Pons (tissue), 1 donor: ENCODE measurements around the gene MLYCD.

ENCODE experiments used
- DNase-seq: peaks from one replicate; pipeline ENCODE4 v3.0.0-alpha.2; 2016; ENCODE audit warnings: low spot score

The MLYCD gene

GRCh38 chr16:83899272-83899897 lies 470 bp downstream of the MLYCD start:
- no peak for DNase-seq

GRCh38 chr16:83899978-83900377 lies 1.1 kb downstream of the MLYCD start:
- DNase-seq: no peak

DNA sequence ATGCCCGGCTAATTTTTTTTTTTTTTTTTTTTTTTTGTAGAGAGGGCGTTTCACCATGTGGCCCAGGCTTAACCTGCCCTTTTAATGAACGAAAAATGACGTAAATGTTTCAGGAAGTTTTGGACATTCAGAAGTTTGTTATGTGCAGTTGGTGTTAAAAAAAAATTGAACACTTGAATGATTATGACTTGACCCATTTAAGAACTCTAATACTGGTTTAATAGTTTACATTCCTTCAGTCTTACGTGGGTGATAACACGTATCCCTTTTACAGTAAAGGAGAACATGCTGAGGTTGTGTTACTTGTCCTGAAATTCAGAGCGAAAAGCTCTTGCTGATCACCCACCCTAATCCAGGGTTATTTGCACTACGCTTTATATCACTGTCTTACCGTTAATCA lies 1.7 kb downstream of the MLYCD start:
- DNase-seq: no peak

GRCh38 chr16:83901101-83901500 lies 2.2 kb downstream of the MLYCD start:
- DNase-seq: no peak

GRCh38 chr16:83903751-83904150 lies 4.8 kb downstream of the MLYCD start:
- DNase-seq: peak; percentile 17

DNA sequence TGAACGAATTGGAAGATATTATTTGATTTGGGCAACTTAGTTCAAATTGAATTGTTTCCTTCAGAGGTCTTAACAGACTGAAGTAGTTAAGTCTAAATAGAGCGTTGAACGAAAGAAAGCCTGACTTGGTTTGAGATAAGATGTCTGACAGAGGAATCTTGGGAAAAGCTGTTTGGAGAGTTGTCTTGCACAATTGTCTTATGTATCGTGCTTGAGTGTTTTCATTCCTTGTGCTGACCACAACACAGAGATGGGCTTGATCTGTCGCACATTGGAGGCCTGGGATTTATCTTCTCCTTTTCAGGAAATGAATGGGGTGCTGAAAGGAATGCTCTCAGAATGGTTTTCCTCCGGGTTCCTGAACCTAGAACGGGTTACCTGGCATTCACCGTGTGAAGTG lies 7.8 kb downstream of the MLYCD start:
- DNase-seq: no peak

DNA sequence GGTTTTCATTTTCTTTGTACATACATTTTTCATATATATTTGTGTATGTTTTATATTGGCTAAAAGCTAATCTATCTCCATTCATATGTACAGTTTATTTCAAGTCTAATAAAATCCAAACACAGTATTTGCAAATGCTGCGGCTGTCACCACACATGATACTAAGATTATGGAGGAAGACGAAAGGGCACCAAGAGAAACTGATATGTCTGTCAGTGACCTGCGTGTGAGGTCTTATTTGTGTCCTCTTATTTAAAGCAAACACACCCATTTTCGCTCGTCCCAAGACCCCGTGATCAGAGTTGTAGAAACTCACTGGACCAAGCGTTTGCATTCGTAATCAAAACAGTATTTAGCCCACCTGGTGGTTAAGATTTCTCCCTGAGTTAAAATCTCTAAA lies 8.2 kb downstream of the MLYCD start:
- no peak for DNase-seq

DNA sequence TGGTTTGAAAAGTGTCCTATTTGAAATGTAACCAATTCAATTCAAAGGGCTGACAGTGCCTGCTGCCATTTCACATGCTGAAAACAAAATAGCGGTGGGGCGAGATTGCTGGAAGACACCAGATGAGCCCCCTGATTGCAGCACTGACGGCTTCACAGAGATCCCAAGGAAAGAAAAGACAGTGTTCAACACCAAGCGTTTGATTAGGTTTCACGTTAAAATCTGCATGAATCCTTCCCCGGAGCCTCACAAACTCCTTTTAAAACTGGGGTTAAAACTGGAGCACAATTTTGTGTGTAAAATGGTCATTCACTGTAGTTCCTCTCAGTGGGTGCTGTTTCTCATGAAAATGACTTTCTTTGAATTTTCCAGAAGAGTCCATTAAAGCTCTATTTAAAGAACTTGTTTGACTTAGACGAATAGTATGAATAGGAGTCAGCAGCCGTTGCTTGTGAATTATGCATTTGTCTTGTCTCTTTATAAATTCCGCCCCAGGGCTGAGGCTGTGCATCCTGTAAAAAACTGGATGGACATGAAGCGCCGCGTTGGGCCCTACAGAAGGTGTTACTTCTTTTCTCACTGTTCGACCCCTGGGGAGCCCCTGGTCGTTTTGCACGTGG lies 8.8 kb downstream of the MLYCD start:
- no peak for DNase-seq

DNA sequence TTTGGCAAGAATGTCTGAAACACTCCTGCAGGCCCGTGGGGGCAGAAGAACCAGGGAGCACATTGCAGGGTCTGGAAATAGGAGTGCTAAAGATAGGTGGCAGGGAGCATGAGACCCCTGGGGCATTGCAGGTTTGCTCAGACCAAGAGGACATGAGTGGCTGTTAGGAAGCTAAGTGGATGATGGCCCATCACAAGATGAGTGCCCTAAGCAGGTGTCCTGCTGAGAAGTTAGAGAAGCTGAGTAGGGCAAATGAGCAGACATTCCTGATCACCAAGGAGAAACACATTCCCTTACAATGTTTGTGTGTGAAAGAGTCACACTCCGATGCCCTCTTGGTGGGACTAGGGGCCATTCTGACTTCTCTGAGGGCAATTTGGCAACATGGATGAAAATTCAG lies 9.9 kb downstream of the MLYCD start:
- DNase-seq: no peak

- DNase-seq: no peak
Measured at GRCh38 chr16:83911290-83911689, 12.4 kb downstream of the MLYCD start.

- no peak for DNase-seq
Measured at GRCh38 chr16:83912519-83913244, 13.8 kb downstream of the MLYCD start.

DNA sequence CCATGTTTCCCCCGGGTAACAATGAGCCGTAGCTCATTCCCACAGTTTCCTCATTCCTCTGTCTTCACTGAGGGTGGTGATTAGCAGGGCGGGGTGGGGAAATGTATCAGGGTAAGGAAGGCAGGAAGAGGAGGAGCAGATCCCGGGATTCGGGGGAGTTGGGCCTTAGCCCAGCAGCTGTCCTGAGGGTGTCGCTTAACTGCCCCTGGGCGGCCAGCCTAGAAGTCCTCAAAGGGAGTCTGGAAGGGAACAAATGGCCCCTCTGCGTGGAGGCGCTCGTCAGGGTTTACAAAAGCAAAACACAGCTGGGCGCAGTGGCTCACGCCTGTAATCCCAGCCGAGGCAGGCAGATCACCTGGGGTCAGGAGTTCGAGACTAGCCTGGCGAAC lies 14.3 kb downstream of the MLYCD start:
- DNase-seq: no peak

DNA sequence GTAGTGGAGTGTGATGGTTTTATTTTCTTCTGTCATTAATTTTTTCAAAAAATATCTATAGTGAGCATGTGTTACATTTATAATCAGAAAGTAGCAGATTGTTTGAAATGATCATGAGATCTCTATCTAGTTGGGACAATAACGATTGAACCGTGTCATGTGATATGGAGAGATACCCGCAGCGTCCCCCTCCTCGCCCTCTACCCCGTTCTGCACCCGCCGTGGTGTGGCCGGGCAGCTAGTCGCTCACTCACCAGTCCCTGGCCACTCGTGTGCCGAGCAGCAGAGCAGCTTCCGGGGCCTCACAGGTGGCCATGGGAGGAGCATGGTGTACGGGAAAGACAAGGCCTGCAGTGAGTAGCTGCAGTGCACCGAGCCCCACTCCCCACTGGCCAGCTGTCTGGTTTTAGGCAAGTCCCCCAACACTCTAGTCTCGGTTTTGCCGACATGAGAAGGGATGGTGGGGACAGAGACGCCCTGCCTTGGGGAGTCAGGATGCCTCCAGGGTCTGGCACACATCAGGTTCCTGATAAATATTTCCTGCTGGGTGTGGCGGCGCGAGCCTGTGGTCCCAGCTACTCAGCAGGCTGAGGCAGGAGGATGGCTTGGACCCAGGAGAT lies 15.3 kb downstream of the MLYCD start:
- no peak for DNase-seq

GRCh38 chr16:83915081-83915480 lies 16.2 kb downstream of the MLYCD start:
- no peak for DNase-seq

- no peak for DNase-seq
Measured at GRCh38 chr16:83915491-83915890, 16.6 kb downstream of the MLYCD start.

DNA sequence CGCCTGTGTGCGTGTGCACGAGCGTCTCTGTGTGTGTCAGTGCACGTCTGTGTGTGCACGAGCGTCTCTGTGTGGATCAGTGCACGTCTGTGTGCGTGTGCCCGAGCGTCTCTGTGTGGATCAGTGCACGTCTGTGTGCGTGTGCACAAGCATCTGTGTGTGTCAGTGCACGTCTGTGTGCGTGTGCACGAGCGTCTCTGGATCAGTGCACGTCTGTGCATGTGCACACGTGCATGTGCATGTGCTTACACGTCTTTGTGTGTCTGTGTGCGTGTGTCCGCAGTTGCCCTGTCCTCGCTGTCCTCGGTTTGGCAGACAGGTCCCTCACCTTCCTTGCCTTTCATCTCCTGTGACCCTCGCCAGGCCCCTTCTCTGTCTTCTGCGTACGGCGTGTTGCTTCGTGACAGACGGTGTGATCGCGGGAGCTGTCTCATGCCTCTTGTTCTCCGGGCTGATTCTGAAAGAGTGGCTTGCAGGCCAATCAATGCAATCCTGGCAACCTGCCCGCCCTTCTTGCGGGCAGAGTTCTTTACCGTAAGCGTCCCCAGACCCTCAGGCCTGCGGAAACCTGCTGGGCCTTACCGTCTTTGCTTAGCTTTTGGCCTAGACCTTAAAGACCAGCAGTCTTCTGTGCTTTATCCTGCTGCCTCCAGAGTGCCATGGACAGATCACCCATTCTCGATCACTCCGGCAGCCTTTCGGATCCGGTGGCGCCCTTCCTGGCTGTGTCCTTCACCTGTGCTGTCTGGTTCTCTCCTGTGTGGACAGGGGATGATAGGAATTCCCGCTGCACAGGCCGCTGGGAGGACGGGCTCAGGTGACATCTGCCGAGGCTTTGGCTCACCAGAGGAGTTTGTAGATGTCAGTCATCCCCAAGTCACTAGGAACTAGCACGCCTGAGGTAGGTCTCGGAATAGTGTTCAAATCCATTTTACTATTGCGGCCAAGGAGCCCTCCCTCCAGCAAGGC lies 18.5 kb downstream of the MLYCD start:
- DNase-seq: no peak

- DNase-seq: no peak
Measured at GRCh38 chr16:83920894-83921491, 22.1 kb downstream of the MLYCD start.

DNA sequence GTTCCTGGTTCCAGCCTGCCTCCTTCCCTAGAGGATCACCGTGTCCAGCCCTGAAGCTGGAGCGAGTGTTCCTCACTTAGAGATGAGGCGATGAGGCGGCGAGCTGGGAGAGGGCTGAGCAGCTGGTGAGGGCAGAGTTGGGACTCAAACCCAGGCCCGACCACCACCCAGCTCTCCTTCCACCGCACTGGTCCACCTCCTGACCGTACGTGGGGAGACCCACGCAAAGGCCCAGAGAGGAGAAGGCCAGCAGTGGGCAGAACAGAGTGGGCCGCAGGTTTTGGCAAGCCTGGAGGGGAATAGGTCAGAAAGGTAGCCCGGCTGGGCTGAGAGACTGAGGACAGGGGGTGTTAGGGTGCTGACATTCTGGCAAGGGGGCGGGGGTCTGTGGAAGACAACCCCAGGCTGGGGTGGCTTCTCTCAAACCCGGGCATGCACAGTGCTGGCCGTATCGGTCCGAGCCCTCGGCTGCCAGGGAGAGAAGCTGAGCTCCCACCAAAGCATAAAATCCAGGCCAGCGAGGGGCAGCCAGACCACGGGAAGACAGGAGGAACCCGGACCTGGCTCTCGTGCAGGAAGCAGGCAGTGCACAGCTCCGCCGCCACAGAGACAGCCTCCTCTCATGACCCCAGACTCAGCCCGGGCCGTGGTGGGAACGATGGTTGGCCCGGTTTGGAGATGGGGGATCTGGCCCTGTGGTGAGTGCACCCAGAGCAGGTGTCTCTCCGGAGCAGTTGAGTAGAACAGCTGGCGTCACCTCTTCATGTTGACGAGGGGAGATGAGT lies 24.9 kb downstream of the MLYCD start:
- no peak for DNase-seq

DNA sequence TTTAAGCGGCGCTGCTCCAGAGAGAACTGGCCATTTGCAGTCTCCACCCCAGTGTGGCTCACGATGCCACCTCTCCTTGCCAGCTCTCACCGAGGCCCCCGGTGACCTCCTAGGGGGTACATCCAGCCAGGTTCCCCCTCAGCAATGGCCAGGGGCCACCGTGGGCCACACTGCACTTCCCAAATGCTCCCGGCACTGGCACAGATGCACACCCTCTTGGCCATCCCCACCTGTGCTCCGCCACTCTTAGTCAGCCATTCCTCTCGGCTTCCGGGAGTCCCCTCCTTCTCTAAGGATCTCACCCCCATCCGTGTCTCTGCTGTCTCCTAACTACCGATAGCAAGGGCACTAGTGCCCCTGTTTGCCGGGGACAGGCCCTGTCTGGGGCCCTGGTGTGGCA lies 25.8 kb downstream of the MLYCD start:
- DNase-seq: no peak

GRCh38 chr16:83925095-83925905 lies 26.4 kb downstream of the MLYCD start:
- DNase-seq: no peak
